Measurements from ENCODE around the gene ISOC2. TPM values are rescaled to one million over a fixed set of nuclear protein-coding genes. Genes with fewer than 3 reads are reported as not detected.

Gene ISOC2
- total and polyA plus RNA-seq, 4 donors: 34.9 to 85.0 (median 65.9) TPM

GRCh38 chr19:55456347-55456746 is 5.1 kb downstream of the ISOC2 start:
- no peak for ATAC-seq (ENCODE audit: insufficient read depth, low FRiP score)
- peaks cover 3 to 11% (median 7%) of the 10 kb centered on the region in 3 donors for H3K27me3 ChIP-seq (ENCODE audit: control insufficient read depth in 3 of 3, insufficient read depth in 3 of 3, low read length in 2 of 3)
- TF ChIP-seq CTCF (IDR thresholded peaks at IDR 0.05; ENCODE audit: control extremely low read depth, extremely low read depth): no peak
- peaks cover 0 to 19% (median 0%) of the 10 kb centered on the region in 4 donors for H3K36me3 ChIP-seq (ENCODE audit: control insufficient read depth in 4 of 4, insufficient read depth in 4 of 4, low read length in 4 of 4)
- H3K27ac ChIP-seq (ENCODE audit: low read depth in 1 of 2, low read length in 1 of 2): no peak overlapping the region
- no peaks in the 10 kb centered on the region for H3K9me3 ChIP-seq (ENCODE audit: control insufficient read depth in 4 of 4, insufficient read depth in 3 of 4, low read length in 3 of 4)
- no peak overlapping the region for H3K4me3 ChIP-seq
- WGBS, 2 donors: 89 to 93% methylated on average over 14 of the region's 14 CpGs
- peaks cover 0 to 30% (median 8%) of the 10 kb centered on the region in 5 donors for H3K4me1 ChIP-seq (ENCODE audit: control insufficient read depth in 5 of 5, insufficient read depth in 5 of 5, low read length in 5 of 5)
- no peak for DNase-seq
- H3K9ac ChIP-seq (ENCODE audit: insufficient read depth in 1 of 2, low read length in 2 of 2): no peak overlapping the region

- no peak overlapping the region for H3K27ac ChIP-seq (ENCODE audit: low read depth in 1 of 2, low read length in 1 of 2)
- ATAC-seq (ENCODE audit: insufficient read depth, low FRiP score) (no peak), DNase-seq (no peak)
- no peak overlapping the region for H3K4me3 ChIP-seq
- WGBS, 2 donors: 87 to 91% methylated on average over 11 of the region's 11 CpGs
- H3K9ac ChIP-seq (ENCODE audit: insufficient read depth in 1 of 2, low read length in 2 of 2): no peak overlapping the region
- no peak for TF ChIP-seq CTCF (IDR thresholded peaks at IDR 0.05; ENCODE audit: control extremely low read depth, extremely low read depth)
- peaks cover 4 to 15% (median 7%) of the 10 kb centered on the region in 3 donors for H3K27me3 ChIP-seq (ENCODE audit: control insufficient read depth in 3 of 3, insufficient read depth in 3 of 3, low read length in 2 of 3)
- H3K36me3 ChIP-seq (ENCODE audit: control insufficient read depth in 4 of 4, insufficient read depth in 4 of 4, low read length in 4 of 4): peaks cover 0 to 19% (median 0%) of the 10 kb centered on the region in 4 donors
- H3K9me3 ChIP-seq (ENCODE audit: control insufficient read depth in 4 of 4, insufficient read depth in 3 of 4, low read length in 3 of 4): no peaks in the 10 kb centered on the region
- peaks cover 0 to 24% (median 8%) of the 10 kb centered on the region in 5 donors for H3K4me1 ChIP-seq (ENCODE audit: control insufficient read depth in 5 of 5, insufficient read depth in 5 of 5, low read length in 5 of 5)
These were observed 5.7 kb downstream of the ISOC2 start for GRCh38 chr19:55455576-55456235.

GRCh38 chr19:55454787-55455243 is 6.6 kb downstream of the ISOC2 start:
- DNase-seq: no peak
- H3K27me3 ChIP-seq (ENCODE audit: control insufficient read depth in 3 of 3, insufficient read depth in 3 of 3, low read length in 2 of 3): peaks cover 6 to 21% (median 7%) of the 10 kb centered on the region in 3 donors
- H3K4me3 ChIP-seq: no peak overlapping the region
- no peak overlapping the region for H3K9ac ChIP-seq (ENCODE audit: insufficient read depth in 1 of 2, low read length in 2 of 2)
- H3K9me3 ChIP-seq (ENCODE audit: control insufficient read depth in 4 of 4, insufficient read depth in 3 of 4, low read length in 3 of 4): no peaks in the 10 kb centered on the region
- WGBS, 2 donors: 82 to 85% methylated on average over 13 to 14 of the region's 14 CpGs
- ATAC-seq (ENCODE audit: insufficient read depth, low FRiP score): no peak
- TF ChIP-seq CTCF (IDR thresholded peaks at IDR 0.05; ENCODE audit: control extremely low read depth, extremely low read depth): peak; percentile 7
- peaks cover 0 to 15% (median 5%) of the 10 kb centered on the region in 5 donors for H3K4me1 ChIP-seq (ENCODE audit: control insufficient read depth in 5 of 5, insufficient read depth in 5 of 5, low read length in 5 of 5)
- H3K36me3 ChIP-seq (ENCODE audit: control insufficient read depth in 4 of 4, insufficient read depth in 4 of 4, low read length in 4 of 4): peaks cover 0 to 19% (median 0%) of the 10 kb centered on the region in 4 donors
- no peak overlapping the region for H3K27ac ChIP-seq (ENCODE audit: low read depth in 1 of 2, low read length in 1 of 2)

All from lung (tissue), 12 donors.